Raji (cell line): Measurements from ENCODE around the gene ASIC4.

Experiments used
- POLR2A ChIP-seq: IDR thresholded peaks from 2 replicates; pipeline ENCODE4 v1.6.1; 2011; ENCODE audit warnings: low read depth, low read length, control low read depth; ENCODE audit not compliant: insufficient read depth

Gene ASIC4

GRCh38 chr2:219542931-219543595, 28.8 kb downstream of the ASIC4 start:
- no peak; the same call in 1 of the 2 replicates for TF ChIP-seq POLR2A

DNA sequence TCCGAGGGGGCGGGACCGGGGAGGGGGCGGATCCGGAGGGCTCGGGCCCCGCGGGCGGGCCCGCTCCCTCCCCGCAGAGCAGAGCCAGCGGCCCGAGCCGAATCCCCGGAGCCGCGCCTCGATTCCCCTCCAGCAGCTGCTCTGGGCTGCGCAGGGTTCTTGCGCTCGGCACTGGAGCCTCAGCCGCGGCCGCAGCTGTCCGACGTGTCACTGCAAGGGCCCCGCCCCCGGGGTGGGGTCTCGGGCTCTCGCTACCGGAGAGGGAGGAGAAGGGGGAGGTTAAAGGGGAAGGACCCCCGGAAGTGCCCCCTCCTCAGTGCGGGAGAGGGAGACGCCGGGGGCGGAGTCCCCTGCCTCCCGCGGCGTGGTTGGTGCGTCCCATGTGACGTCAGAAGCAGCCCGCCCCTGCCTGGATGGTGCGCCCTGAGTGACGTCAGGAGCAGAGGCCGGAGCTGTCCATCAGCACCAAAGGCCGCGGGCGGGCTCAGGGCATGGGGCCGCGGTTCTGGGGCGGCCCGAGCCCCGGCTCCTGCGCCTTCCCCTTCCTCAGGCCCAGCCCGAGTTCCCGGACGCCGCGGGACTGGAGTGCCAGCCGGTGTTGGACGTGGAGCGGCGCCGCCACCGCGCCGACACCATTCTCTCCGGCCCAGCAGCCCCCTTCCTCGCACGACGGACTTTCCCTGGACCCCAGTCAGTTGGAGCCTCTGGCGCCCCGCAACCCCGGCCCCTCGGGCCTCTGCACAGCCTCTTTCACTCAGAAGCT, 29.5 kb downstream of the ASIC4 start, which contains the start of the genes CHPF and TMEM198:
TSS of gene CHPF (minus strand) at position 214 of the 763 bp plus-strand sequence. CDS start 271 bp downstream, outside the sequence.
TSS of gene TMEM198 (plus strand) at position 433 of the 763 bp plus-strand sequence. CDS start 700 bp downstream, outside the sequence.
- peak; percentile 70 for TF ChIP-seq POLR2A

GRCh38 chr2:219544567-219544966, 30.3 kb downstream of the ASIC4 start:
- TF ChIP-seq POLR2A: no peak

DNA sequence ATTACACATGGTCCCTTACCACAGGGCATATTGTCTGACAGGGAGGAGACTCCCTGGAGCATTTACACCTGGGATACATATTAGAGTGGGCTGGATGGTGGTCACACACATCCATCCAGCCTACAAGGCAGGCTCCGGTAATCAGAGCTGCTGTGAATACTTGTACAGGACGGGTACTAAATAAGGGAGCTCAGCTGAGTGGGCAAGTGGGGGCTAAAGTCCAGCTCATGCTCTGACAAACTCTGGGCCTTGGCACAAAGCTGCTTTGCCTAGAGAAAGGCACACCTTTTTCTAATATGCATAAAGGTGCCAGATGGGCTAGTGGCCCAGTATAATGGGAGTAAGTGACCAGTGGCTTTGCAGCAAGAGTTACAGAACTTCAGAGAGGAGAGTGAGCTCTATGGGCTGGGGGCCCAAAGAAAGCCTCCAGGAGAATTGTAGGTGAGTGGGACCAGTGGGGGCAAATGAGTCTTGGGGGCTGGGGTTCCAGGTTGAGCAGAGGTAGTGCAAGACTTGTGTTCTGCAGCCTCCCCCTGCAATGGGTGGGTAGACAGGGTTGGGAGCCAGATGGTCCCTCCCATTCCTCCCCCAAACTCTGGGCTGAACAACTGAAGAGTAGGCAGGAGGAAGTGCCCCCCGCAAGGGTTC, 31.1 kb downstream of the ASIC4 start:
- no peak for TF ChIP-seq POLR2A

DNA sequence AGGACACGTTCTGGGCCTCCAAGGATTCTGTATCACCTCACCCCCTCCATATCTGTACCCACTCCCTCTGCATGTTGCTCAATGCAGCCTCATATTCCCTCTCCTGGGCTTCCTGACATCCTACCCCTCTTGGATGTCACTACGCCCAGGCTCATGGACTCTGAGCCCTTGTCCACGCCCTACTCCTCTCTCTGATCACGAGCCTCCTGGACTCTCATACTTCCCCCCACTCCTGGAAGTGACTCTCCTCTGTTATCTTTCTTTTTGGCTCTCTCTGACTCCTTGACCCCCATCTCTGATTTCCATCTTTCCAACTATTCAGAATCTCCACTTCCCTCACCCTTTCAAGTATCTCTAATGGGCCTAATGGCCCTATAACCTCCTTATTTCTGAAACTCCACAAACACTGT, 31.7 kb downstream of the ASIC4 start:
- TF ChIP-seq POLR2A: no peak

- TF ChIP-seq POLR2A: no peak
Observed at GRCh38 chr2:219547621-219548020, 33.3 kb downstream of the ASIC4 start.

- TF ChIP-seq POLR2A: no peak
Observed at GRCh38 chr2:219548990-219549389, 34.7 kb downstream of the ASIC4 start.

- TF ChIP-seq POLR2A: no peak
Observed at GRCh38 chr2:219549619-219550018, 35.3 kb downstream of the ASIC4 start.

GRCh38 chr2:219551441-219552381, 37.4 kb downstream of the ASIC4 start:
- no peak for TF ChIP-seq POLR2A

DNA sequence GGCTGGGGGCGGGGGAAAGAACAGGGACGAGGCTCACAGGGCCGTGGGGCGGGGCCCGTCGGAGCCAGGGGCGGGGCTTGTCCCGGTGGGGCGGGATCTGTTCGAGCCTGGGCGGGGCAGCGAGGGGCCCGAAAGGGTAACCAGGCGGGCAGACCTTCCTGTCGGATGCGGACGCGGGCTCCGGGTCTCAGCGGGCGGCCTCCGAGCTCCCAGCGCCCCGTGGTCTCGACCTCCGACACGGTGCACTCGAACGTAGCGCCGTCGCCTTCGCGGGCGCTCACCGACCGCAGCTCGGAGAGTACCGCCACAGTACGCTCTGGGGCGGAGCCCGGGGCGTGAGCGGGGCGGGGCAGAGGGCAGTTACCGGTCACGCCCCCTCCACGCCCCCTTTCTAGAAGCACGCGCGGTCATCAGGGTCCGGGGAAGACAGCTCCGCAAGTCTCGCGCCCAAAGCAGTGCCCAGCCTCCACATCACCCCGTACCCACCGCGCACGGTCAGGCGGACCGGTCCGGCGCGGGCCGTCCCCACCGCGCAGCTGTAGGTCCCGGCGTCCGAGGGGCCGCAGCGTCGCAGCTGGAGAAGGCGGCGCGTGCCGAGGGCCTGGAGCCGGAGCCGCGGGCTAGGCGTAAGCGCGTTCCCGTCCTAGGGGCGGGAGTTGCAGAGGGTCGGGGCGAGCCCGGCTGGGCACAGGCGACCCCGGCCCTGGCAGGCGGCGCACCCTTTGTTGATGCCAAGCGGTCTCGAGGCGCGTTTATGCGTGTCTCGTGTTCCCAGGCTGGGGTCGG, 38.3 kb downstream of the ASIC4 start:
- no peak for TF ChIP-seq POLR2A

DNA sequence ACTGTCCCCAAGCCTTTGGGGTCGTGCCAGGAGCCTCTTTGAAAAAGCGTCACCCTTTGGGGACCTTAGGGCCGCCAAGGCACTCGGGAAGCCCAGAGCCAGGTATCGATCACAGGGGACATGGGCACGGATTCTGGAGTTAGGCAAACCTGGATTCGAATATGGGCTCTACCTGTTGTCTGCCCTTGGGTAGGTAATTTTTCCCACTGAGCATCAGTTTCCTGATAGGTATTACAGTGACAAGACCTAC, 38.8 kb downstream of the ASIC4 start:
- TF ChIP-seq POLR2A: no peak

GRCh38 chr2:219553463-219553963, 39.2 kb downstream of the ASIC4 start:
- no peak for TF ChIP-seq POLR2A

GRCh38 chr2:219554350-219554749, 40.1 kb downstream of the ASIC4 start:
- no peak for TF ChIP-seq POLR2A

DNA sequence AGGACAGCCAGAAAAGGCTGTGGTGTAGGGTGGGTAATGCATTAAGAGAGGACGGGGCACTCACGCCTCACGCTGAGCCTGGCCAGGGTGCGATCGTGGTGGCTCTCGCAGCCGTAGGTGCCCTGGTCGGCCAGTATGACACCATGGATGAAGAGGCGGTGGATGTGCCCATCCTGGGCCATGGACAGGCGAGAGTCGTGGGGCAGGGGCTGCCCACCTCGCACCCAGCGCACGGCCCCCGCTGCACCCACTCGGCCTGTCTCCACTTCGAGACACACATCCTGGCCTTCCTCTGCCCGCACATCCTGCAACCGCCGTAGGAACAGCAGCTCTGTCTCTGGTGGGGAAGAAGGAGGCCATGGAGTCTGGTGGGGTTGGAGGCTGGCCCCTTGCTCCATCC, 41.7 kb downstream of the ASIC4 start:
- TF ChIP-seq POLR2A: no peak
